GM12878 (cell line): ENCODE data around the gene PHACTR1. TPM values are rescaled to one million over a fixed set of nuclear protein-coding genes. Genes with fewer than 3 reads are reported as not detected.

Experiments
- ATAC-seq: fragments of 200-7000 bp; cut with Tn5 transposase; 3 replicates; pipeline ENCODE4 v1.9.1; 2020; ENCODE audit warnings: mild to moderate bottlenecking, moderate library complexity
- BruUV-seq: library from RNA; stranded (reverse); fragments of 400-500 nt; replicated peaks from 2 replicates; lab custom pipeline; 2021; lab: Mats Ljungman, UMichigan
- CTCF ChIA-PET: fragments of 300-600 bp; sonication (Branson Sonifier 250); formaldehyde crosslinking; extraction: SDS; loops from one replicate; lab custom pipeline; 2021; ENCODE audit warnings: inconsistent platforms; lab: Yijun Ruan, JAX
- POLR2A ChIA-PET: fragments of 350-600 bp; formaldehyde crosslinking; extraction: SDS; loops from one replicate; lab custom pipeline; 2021; ENCODE audit warnings: inconsistent platforms; lab: Charles Lee
- RAD21 ChIA-PET: fragments of 300-600 bp; sonication (Branson Sonifier 250); formaldehyde crosslinking; loops from one replicate; lab custom pipeline; 2023; ENCODE audit warnings: antibody characterized with exemption; ENCODE audit not compliant: unreplicated experiment; lab: Charles Lee
- SMC1A ChIA-PET: fragments of 300-600 bp; sonication (Branson Sonifier 250); formaldehyde crosslinking; loops from one replicate; lab custom pipeline; 2023; ENCODE audit not compliant: unreplicated experiment, uncharacterized antibody; lab: Charles Lee
- DNase-seq: peaks from one replicate; pipeline ENCODE4 v3.0.0-alpha.2; 2011; ENCODE audit warnings: low read depth, low spot score
- FAIRE-seq: peaks from 3 replicates; lab custom pipeline; 2011; peaks lifted over from hg19 to GRCh38; lab: Jason Lieb, UNC
- H2AFZ ChIP-seq: 2 replicates; pipeline ENCODE4 v1.6.0; 2011; ENCODE audit warnings: low read depth, low read length, control low read depth; ENCODE audit not compliant: control insufficient read depth
- H3K27ac ChIP-seq: 2 replicates; pipeline ENCODE4 v1.5.1; 2011; ENCODE audit warnings: control low read depth; ENCODE audit not compliant: control insufficient read depth, insufficient read depth
- H3K27me3 ChIP-seq, 2 experiments: replicated peaks in 1 of 2; 2 replicates each; pipeline versions ENCODE4 v1.6.0 to v1.6.1; 2011; ENCODE audit warnings: low read length in 1 of 2; ENCODE audit not compliant: control insufficient read depth in 2 of 2, insufficient read depth in 2 of 2
- H3K36me3 ChIP-seq, 2 experiments: 2 replicates each; pipeline ENCODE4 v1.5.1; 2011; ENCODE audit warnings: low read length in 1 of 2; ENCODE audit not compliant: control insufficient read depth in 2 of 2, insufficient read depth in 2 of 2
- H3K4me1 ChIP-seq: 2 replicates; pipeline ENCODE4 v1.6.1; 2011; ENCODE audit warnings: mild to moderate bottlenecking, low read length, moderate library complexity, mixed read lengths; ENCODE audit not compliant: control insufficient read depth, insufficient read depth
- H3K4me2 ChIP-seq: 2 replicates; pipeline ENCODE4 v1.6.0; 2011; ENCODE audit warnings: control low read depth; ENCODE audit not compliant: control insufficient read depth, insufficient read depth
- H3K4me3 ChIP-seq: fragments of 200-600 bp; sonication (generic); 2 replicates; pipeline ENCODE4 v1.5.1; 2016
- H3K79me2 ChIP-seq: 2 replicates; pipeline ENCODE4 v1.6.0; 2011; ENCODE audit warnings: low read length; ENCODE audit not compliant: control insufficient read depth, insufficient read depth
- H3K9ac ChIP-seq: 2 replicates; pipeline ENCODE4 v1.8.0; 2011; ENCODE audit warnings: low read length, control low read depth, mixed read lengths; ENCODE audit not compliant: control insufficient read depth, insufficient read depth
- H3K9me3 ChIP-seq: replicated peaks from 3 replicates; pipeline ENCODE4 v1.5.1; 2011; ENCODE audit warnings: mild to moderate bottlenecking, low read length; ENCODE audit not compliant: control insufficient read depth, insufficient read depth
- H4K20me1 ChIP-seq: 2 replicates; pipeline ENCODE4 v1.6.0; 2011; ENCODE audit not compliant: control insufficient read depth, insufficient read depth
- BHLHE40 ChIP-seq, 2 experiments: fragments of 450-650 bp in 1 of 2; IDR thresholded peaks; 2 replicates each; pipeline ENCODE4 v1.6.1; 2011 to 2017; ENCODE audit warnings: low read depth in 2 of 2, borderline replicate concordance in 1 of 2, improper control_type of control experiment in 1 of 2, low read length in 1 of 2, mild to moderate bottlenecking in 1 of 2
- CHD2 ChIP-seq: IDR thresholded peaks from 2 replicates; pipeline ENCODE4 v1.6.1; 2011; ENCODE audit warnings: low read depth, low read length, improper control_type of control experiment, borderline replicate concordance
- CTCF ChIP-seq, 3 experiments: IDR thresholded peaks in 2 of 3; conservative IDR thresholded peaks in 1 of 3; 2 replicates each; pipeline ENCODE4 v1.5.1; 2011; ENCODE audit warnings: low read depth in 3 of 3, low read length in 3 of 3, mild to moderate bottlenecking in 3 of 3, control low read depth in 2 of 3, moderate library complexity in 2 of 3, inconsistent platforms in 1 of 3, mixed read lengths in 1 of 3; ENCODE audit not compliant: control insufficient read depth in 2 of 3, insufficient read depth in 1 of 3; ENCODE audit errors: extremely low read depth in 1 of 3
- EED ChIP-seq: sonication (generic); IDR thresholded peaks from 2 replicates; pipeline ENCODE4 v1.6.1; 2016; ENCODE audit warnings: antibody characterized with exemption, low read depth
- KDM1A ChIP-seq: fragments of 200-600 bp; sonication (generic); IDR thresholded peaks from 2 replicates; pipeline ENCODE4 v1.6.1; 2016; ENCODE audit warnings: borderline replicate concordance
- NBN ChIP-seq: fragments of 450-650 bp; IDR thresholded peaks from 2 replicates; pipeline ENCODE4 v1.6.1; 2016
- NFYB ChIP-seq: IDR thresholded peaks from 2 replicates; pipeline ENCODE4 v1.6.1; 2011; ENCODE audit warnings: low read depth, mild to moderate bottlenecking, low read length, improper control_type of control experiment, moderate library complexity; ENCODE audit not compliant: insufficient read depth
- PKNOX1 ChIP-seq: fragments of 450-650 bp; IDR thresholded peaks from 2 replicates; pipeline ENCODE4 v1.6.1; 2016; ENCODE audit warnings: mild to moderate bottlenecking
- SPI1 ChIP-seq: IDR thresholded peaks from 2 replicates; pipeline ENCODE4 v1.6.1; 2011; ENCODE audit warnings: low read depth, mild to moderate bottlenecking, low read length, moderate library complexity, borderline replicate concordance; ENCODE audit not compliant: insufficient read depth
- STAT3 ChIP-seq: IDR thresholded peaks from 2 replicates; pipeline ENCODE4 v1.6.1; 2011; ENCODE audit warnings: low read depth, low read length, improper control_type of control experiment
- SUZ12 ChIP-seq: fragments of 200-600 bp; sonication (generic); IDR thresholded peaks from one replicate; pipeline ENCODE4 v1.6.1; 2018; ENCODE audit warnings: antibody characterized with exemption, mild to moderate bottlenecking; ENCODE audit not compliant: unreplicated experiment
- YBX1 ChIP-seq: fragments of 450-650 bp; IDR thresholded peaks from 2 replicates; pipeline ENCODE4 v1.6.1; 2016; ENCODE audit warnings: antibody characterized with exemption
- YY1 ChIP-seq: IDR thresholded peaks from 2 replicates; pipeline ENCODE4 v1.6.1; 2011; ENCODE audit warnings: low read depth, mild to moderate bottlenecking, low read length
- WGBS: methylation state at CpG from one replicate; pipeline ENCODE4 v1.1.6; 2016; ENCODE audit warnings: low lambda C conversion rate; ENCODE audit not compliant: insufficient replicate concordance, insufficient coverage; ENCODE audit errors: missing lambda C conversion rate; 5-methylcytosine and 5-hydroxymethylcytosine counted together
- in situ Hi-C: fragments of 300-500 bp; cut with MboI; formaldehyde crosslinking; loops from 9 replicates; pipeline ENCODE4 v1.14.3; 2018; ENCODE audit warnings: mixed read lengths
- intact Hi-C: fragments of 100-400 bp; cut with micrococcal nuclease; formaldehyde crosslinking; loops from one replicate; pipeline ENCODE4 v1.14.2; 2022; ENCODE audit not compliant: unreplicated experiment
- polyA plus RNA-seq, 11 experiments: library from polyadenylated mRNA; depleted of rRNA in 4 of 11; unstranded in 6 of 11; stranded (reverse) in 5 of 11; fragments of >200 nt; fragmentation: Nextera tagmentation in 4 of 11; fragmentation: Illumina TruSeq in 1 of 11; extraction: Ambion mirVana in 4 of 11; extraction: Trizol in 1 of 11; gene quantifications; 1 replicate in 1 of 11; 2 replicates in 10 of 11; pipeline versions ENCODE4 v1.2.1 to v1.2.3, GENCODE V29; 2011 to 2016; ENCODE audit warnings: inconsistent platforms in 2 of 11, missing spikeins in 2 of 11, low read depth in 1 of 11
- total RNA-seq, 4 experiments: library from RNA; depleted of rRNA in 3 of 4; stranded (reverse); fragments of >200 nt in 3 of 4; fragmentation: Illumina TruSeq in 1 of 4; extraction: Trizol in 1 of 4; gene quantifications; 2 replicates each; pipeline versions ENCODE4 v1.2.1 to v1.2.3, GENCODE V29; 2013 to 2021

PHACTR1 gene
- total and polyA plus RNA-seq, 10 of the 15 experiments (the other 5 are each of a cell fraction or from before 2014, with no cell fraction given): 34.2 to 94.6 (median 62.3) TPM

GRCh38 chr6:12947967-12948366, 231.4 kb downstream of the PHACTR1 start:
- no peaks in the 10 kb centered on the region for H3K79me2 ChIP-seq
- POLR2A ChIA-PET: no interaction called here
- CTCF ChIA-PET: no interaction called here
- WGBS: 69% methylated on average over 1 of the region's 1 CpG
- FAIRE-seq (no peak), ATAC-seq (no peak), DNase-seq (no peak)
- in situ Hi-C loops (no loop called here), intact Hi-C loops (no loop called here)
- no peak overlapping the region for H2AFZ ChIP-seq
- BruUV-seq: no TSS peak
- no peak overlapping the region for H3K9ac ChIP-seq
- H3K4me2 ChIP-seq: no peak overlapping the region
- SMC1A ChIA-PET: no interaction called here
- H3K4me1 ChIP-seq: no peaks in the 10 kb centered on the region
- no peak overlapping the region for H3K27ac ChIP-seq
- 0 out of 6 replicates have a peak, but pooled peaks of 1 of the 3 experiments have one; percentile 2 for TF ChIP-seq CTCF (IDR thresholded peaks at IDR 0.05 in 2 of 3, conservative IDR thresholded peaks at IDR 0.05 in 1 of 3; ENCODE audit: control insufficient read depth in 2 of 3, extremely low read depth in 1 of 3, insufficient read depth in 1 of 3, low read depth in 3 of 3, low read length in 3 of 3)
- TF ChIP-seq SPI1: 0 out of 2 replicates have a peak, but pooled peaks have one; percentile 4
- TF ChIP-seq CHD2: no peak
- H3K36me3 ChIP-seq: no peaks in the 10 kb centered on the region
- RAD21 ChIA-PET: no interaction called here
- H3K9me3 ChIP-seq: no peaks in the 10 kb centered on the region
- peaks cover 0 to 1% of the 10 kb centered on the region in 2 experiments; a peak in 1 of 4 replicates for H3K27me3 ChIP-seq
- no peaks in the 10 kb centered on the region for H4K20me1 ChIP-seq
- no peak overlapping the region for H3K4me3 ChIP-seq

GRCh38 chr6:12950976-12951375, 234.4 kb downstream of the PHACTR1 start:
- no peaks in the 10 kb centered on the region for H3K36me3 ChIP-seq
- in situ Hi-C loops: no loop called here
- no peak overlapping the region for H3K4me2 ChIP-seq
- no peak overlapping the region for H3K27ac ChIP-seq
- H3K4me3 ChIP-seq: no peak overlapping the region
- H2AFZ ChIP-seq: no peak overlapping the region
- H3K9me3 ChIP-seq: no peaks in the 10 kb centered on the region
- POLR2A ChIA-PET: no interaction called here
- peaks cover 0 to 1% of the 10 kb centered on the region in 2 experiments; a peak in 1 of 4 replicates for H3K27me3 ChIP-seq
- ATAC-seq (no peak), FAIRE-seq (no peak), DNase-seq (no peak)
- RAD21 ChIA-PET: no interaction called here
- no peak overlapping the region for H3K9ac ChIP-seq
- no peaks in the 10 kb centered on the region for H4K20me1 ChIP-seq
- WGBS: 23% methylated on average over 5 of the region's 5 CpGs
- CTCF ChIA-PET: no interaction called here
- no TSS peak for BruUV-seq
- SMC1A ChIA-PET: no interaction called here
- H3K4me1 ChIP-seq: no peaks in the 10 kb centered on the region
- H3K79me2 ChIP-seq: no peaks in the 10 kb centered on the region
- intact Hi-C loops: no loop called here
- no peak for TF ChIP-seq STAT3
- no peak for TF ChIP-seq BHLHE40 (IDR thresholded peaks at IDR 0.05; ENCODE audit: borderline replicate concordance in 1 of 2, low read depth in 2 of 2, low read length in 1 of 2)
- no peak for TF ChIP-seq SUZ12
- no peak for TF ChIP-seq NBN
- TF ChIP-seq YBX1: no peak
- TF ChIP-seq KDM1A: no peak
- TF ChIP-seq PKNOX1: no peak
- no peak for TF ChIP-seq EED
- no peak for TF ChIP-seq NFYB
- TF ChIP-seq YY1: no peak
